Liver (tissue), 9 donors: ENCODE measurements around the gene PIGM. TPM values are rescaled to one million over a fixed set of nuclear protein-coding genes. Genes with fewer than 3 reads are reported as not detected.
A peak's percentile ranks its signal among the peaks of the same experiment; 100 is the strongest.

ENCODE experiments used
- DNase-seq: peaks from one replicate; pipeline ENCODE4 v3.0.0-alpha.2; 2017; ENCODE audit warnings: low spot score
- H3K27ac ChIP-seq, 2 donors: one replicate each; pipeline ENCODE4 v1.7.0; 2013; ENCODE audit warnings: inconsistent platforms in 2 of 2, low read length in 2 of 2, control low read depth in 1 of 2, low read depth in 1 of 2, mild to moderate bottlenecking in 1 of 2
- H3K27me3 ChIP-seq, 4 donors: one replicate each; pipeline versions ENCODE4 v1.6.1 to v1.7.0; 2013; ENCODE audit warnings: low read length in 3 of 4, inconsistent platforms in 1 of 4, mild to moderate bottlenecking in 1 of 4, moderate library complexity in 1 of 4; ENCODE audit not compliant: control insufficient read depth in 4 of 4, insufficient read depth in 4 of 4
- H3K36me3 ChIP-seq, 4 donors: one replicate each; pipeline versions ENCODE4 v1.6.1 to v1.7.0; 2013; ENCODE audit warnings: low read length in 3 of 4, mild to moderate bottlenecking in 3 of 4, low read depth in 1 of 4, moderate library complexity in 1 of 4; ENCODE audit not compliant: control insufficient read depth in 4 of 4, insufficient read depth in 3 of 4
- H3K4me1 ChIP-seq, 4 donors: one replicate each; pipeline versions ENCODE4 v1.6.1 to v1.7.0; 2013; ENCODE audit warnings: low read length in 3 of 4, mild to moderate bottlenecking in 3 of 4, moderate library complexity in 1 of 4; ENCODE audit not compliant: control insufficient read depth in 4 of 4, insufficient read depth in 4 of 4
- H3K4me3 ChIP-seq, 3 donors: one replicate each; pipeline versions ENCODE4 v1.6.1 to v1.7.0; 2013; ENCODE audit warnings: low read length in 3 of 3, control low read depth in 1 of 3, low read depth in 1 of 3, mild to moderate bottlenecking in 1 of 3
- H3K9ac ChIP-seq, 2 donors: one replicate each; pipeline ENCODE4 v1.7.0; 2013; ENCODE audit warnings: low read length in 2 of 2, mild to moderate bottlenecking in 2 of 2, moderate library complexity in 2 of 2, control low read depth in 1 of 2, low read depth in 1 of 2
- H3K9me3 ChIP-seq, 4 donors: one replicate each; pipeline versions ENCODE4 v1.6.1 to v1.7.0; 2013; ENCODE audit warnings: low read length in 3 of 4; ENCODE audit not compliant: control insufficient read depth in 4 of 4
- CTCF ChIP-seq: fragments of 150-350 bp; IDR thresholded peaks from 2 replicates; pipeline ENCODE4 v1.5.1; 2017; ENCODE audit warnings: improper control_type of control experiment, low read depth, low read length; ENCODE audit not compliant: missing input control
- EGR1 ChIP-seq, 2 donors: IDR thresholded peaks; 2 replicates each; pipeline ENCODE4 v1.6.1; 2016 to 2018; ENCODE audit warnings: antibody characterized with exemption in 2 of 2, low read depth in 2 of 2
- FOXA1 ChIP-seq: IDR thresholded peaks from 2 replicates; pipeline ENCODE4 v1.6.1; 2016; ENCODE audit warnings: antibody characterized with exemption
- GABPA ChIP-seq, 2 donors: IDR thresholded peaks in 1 of 2; conservative IDR thresholded peaks in 1 of 2; 2 replicates each; pipeline ENCODE4 v1.6.1; 2016; ENCODE audit warnings: antibody characterized with exemption in 2 of 2, mild to moderate bottlenecking in 1 of 2, moderate library complexity in 1 of 2
- HNF4A ChIP-seq, 2 donors: conservative IDR thresholded peaks; 2 replicates each; pipeline ENCODE4 v1.6.1; 2016; ENCODE audit warnings: antibody characterized with exemption in 2 of 2, mild to moderate bottlenecking in 2 of 2
- HNF4G ChIP-seq: IDR thresholded peaks from 2 replicates; pipeline ENCODE4 v1.6.1; 2016; ENCODE audit warnings: antibody characterized with exemption
- JUND ChIP-seq, 2 donors: IDR thresholded peaks; 2 replicates each; pipeline ENCODE4 v1.6.1; 2016; ENCODE audit warnings: antibody characterized with exemption in 2 of 2
- NR2F2 ChIP-seq: IDR thresholded peaks from 2 replicates; pipeline ENCODE4 v1.6.1; 2016; ENCODE audit warnings: antibody characterized with exemption
- RAD21 ChIP-seq, 2 donors: IDR thresholded peaks; 2 replicates each; pipeline ENCODE4 v1.6.1; 2016; ENCODE audit warnings: antibody characterized with exemption in 2 of 2, mild to moderate bottlenecking in 2 of 2
- RXRA ChIP-seq, 2 donors: IDR thresholded peaks; 2 replicates each; pipeline ENCODE4 v1.6.1; 2017 to 2018; ENCODE audit warnings: antibody characterized with exemption in 2 of 2, mild to moderate bottlenecking in 1 of 2
- SP1 ChIP-seq: IDR thresholded peaks from 2 replicates; pipeline ENCODE4 v1.6.1; 2018; ENCODE audit warnings: antibody characterized with exemption, mild to moderate bottlenecking
- TAF1 ChIP-seq: conservative IDR thresholded peaks from 2 replicates; pipeline ENCODE4 v1.6.1; 2016; ENCODE audit warnings: antibody characterized with exemption, mild to moderate bottlenecking
- YY1 ChIP-seq: IDR thresholded peaks from 2 replicates; pipeline ENCODE4 v1.6.1; 2016; ENCODE audit warnings: antibody characterized with exemption, mild to moderate bottlenecking
- ZBTB33 ChIP-seq: IDR thresholded peaks from 2 replicates; pipeline ENCODE4 v1.6.1; 2016; ENCODE audit warnings: antibody characterized with exemption
- WGBS: extraction: QIAGEN DNeasy Blood & Tissue Kit; methylation state at CpG from one replicate; pipeline ENCODE4 v1.1.7; 2013; 5-methylcytosine and 5-hydroxymethylcytosine counted together
- polyA plus RNA-seq, 2 donors: library from polyadenylated mRNA; stranded (reverse) in 1 of 2; unstranded in 1 of 2; fragments of 200-250 nt in 1 of 2; fragments of >200 nt in 1 of 2; fragmentation: Nextera tagmentation in 1 of 2; extraction: Ambion mirVana in 1 of 2; gene quantifications; one replicate each; pipeline versions ENCODE4 v1.2.1 to v1.2.3, GENCODE V29; 2013 to 2015
- total RNA-seq, 2 donors: library from RNA; depleted of rRNA; stranded (reverse); fragments of >200 nt; gene quantifications; one replicate each; pipeline ENCODE4 v1.2.3, GENCODE V29; 2014
- TF ChIP-seq, protein P1 (sequence below): IDR thresholded peaks from 2 replicates; pipeline ENCODE4 v1.6.1; 2016; ENCODE audit warnings: antibody characterized with exemption
- TF ChIP-seq, protein P2 (sequence below): IDR thresholded peaks from 2 replicates; pipeline ENCODE4 v1.6.1; 2016; ENCODE audit warnings: antibody characterized with exemption, mild to moderate bottlenecking
- donor health status: healthy.
- donor health status: healthy.
- donor health status: healthy.
- donor health status: healthy.
- donor health status: healthy.

The PIGM gene
- total and polyA plus RNA-seq, 4 donors = 2.9 to 4.2 (median 3.6) TPM

- H3K4me1 ChIP-seq = peaks cover 0 to 6% (median 3%) of the 10 kb centered on the region in 4 donors
- peak; percentile 58 for DNase-seq
- no peak overlapping the region for H3K27ac ChIP-seq
- no peaks in the 10 kb centered on the region for H3K9me3 ChIP-seq
- H3K27me3 ChIP-seq = no peaks in the 10 kb centered on the region
- 5% methylated on average over 46 of the region's 46 CpGs for WGBS
- peak overlapping the region in 2 of 3 donors; percentile 36 to 41 for H3K4me3 ChIP-seq
- H3K36me3 ChIP-seq = no peaks in the 10 kb centered on the region
- TF ChIP-seq, protein P1, sequence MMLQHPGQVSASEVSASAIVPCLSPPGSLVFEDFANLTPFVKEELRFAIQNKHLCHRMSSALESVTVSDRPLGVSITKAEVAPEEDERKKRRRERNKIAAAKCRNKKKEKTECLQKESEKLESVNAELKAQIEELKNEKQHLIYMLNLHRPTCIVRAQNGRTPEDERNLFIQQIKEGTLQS = no peak
- TF ChIP-seq EGR1 (IDR thresholded peaks at IDR 0.05; ENCODE audit: low read depth in 2 of 2) (no peak), CTCF (no peak), RAD21 (IDR thresholded peaks at IDR 0.05) (no peak), HNF4G (no peak), YY1 (no peak), JUND (IDR thresholded peaks at IDR 0.05) (no peak), HNF4A (conservative IDR thresholded peaks at IDR 0.05) (no peak)
- TF ChIP-seq, protein P2, sequence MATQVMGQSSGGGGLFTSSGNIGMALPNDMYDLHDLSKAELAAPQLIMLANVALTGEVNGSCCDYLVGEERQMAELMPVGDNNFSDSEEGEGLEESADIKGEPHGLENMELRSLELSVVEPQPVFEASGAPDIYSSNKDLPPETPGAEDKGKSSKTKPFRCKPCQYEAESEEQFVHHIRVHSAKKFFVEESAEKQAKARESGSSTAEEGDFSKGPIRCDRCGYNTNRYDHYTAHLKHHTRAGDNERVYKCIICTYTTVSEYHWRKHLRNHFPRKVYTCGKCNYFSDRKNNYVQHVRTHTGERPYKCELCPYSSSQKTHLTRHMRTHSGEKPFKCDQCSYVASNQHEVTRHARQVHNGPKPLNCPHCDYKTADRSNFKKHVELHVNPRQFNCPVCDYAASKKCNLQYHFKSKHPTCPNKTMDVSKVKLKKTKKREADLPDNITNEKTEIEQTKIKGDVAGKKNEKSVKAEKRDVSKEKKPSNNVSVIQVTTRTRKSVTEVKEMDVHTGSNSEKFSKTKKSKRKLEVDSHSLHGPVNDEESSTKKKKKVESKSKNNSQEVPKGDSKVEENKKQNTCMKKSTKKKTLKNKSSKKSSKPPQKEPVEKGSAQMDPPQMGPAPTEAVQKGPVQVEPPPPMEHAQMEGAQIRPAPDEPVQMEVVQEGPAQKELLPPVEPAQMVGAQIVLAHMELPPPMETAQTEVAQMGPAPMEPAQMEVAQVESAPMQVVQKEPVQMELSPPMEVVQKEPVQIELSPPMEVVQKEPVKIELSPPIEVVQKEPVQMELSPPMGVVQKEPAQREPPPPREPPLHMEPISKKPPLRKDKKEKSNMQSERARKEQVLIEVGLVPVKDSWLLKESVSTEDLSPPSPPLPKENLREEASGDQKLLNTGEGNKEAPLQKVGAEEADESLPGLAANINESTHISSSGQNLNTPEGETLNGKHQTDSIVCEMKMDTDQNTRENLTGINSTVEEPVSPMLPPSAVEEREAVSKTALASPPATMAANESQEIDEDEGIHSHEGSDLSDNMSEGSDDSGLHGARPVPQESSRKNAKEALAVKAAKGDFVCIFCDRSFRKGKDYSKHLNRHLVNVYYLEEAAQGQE = no peak
- no peak overlapping the region for H3K9ac ChIP-seq
Observed at GRCh38 chr1:160070243-160071163, 38.7 kb upstream of the PIGM start.

DNA sequence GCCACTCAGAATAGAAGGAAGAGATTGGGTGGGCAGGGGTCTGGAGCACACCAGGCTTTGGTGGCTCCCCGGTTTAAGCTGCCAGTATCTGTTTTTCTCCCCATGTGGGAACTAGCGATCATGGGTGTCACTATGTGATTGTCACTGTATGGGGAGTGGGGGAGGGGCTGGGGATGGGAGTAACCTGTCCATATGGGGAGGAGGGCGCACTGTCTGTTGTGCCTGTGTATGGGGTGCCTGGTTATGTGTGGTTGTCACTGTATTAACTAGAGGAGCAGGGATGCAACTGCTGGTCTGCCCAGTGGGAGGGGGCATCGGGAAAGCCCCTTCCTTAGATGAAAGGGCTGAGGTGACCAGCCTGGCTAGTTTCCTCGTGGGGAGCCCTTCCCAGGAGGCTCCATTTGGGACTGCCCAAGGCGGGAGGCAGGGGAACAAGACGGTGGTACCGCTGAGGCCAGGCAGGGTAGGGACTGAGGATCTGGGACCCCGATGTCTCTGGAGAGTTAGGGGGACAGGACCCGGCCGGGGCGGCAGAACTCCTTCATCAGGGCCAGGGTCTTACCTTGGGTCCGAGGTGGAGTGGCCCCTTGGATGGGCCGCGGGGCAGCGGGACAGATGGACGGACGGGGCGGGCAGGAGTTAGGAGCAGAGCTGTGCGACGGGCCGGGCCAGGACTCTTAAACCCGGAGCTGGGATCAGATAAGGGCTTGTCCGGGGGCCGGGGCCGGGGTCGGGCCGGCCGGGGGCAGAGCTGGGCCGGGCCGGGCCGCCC is 37.9 kb upstream of the PIGM start, which contains the start of gene KCNJ10:
KCNJ10 (minus strand) TSS at position 701 of the 772 bp plus-strand sequence. CDS start 27,628 bp downstream, outside the sequence.
- Histone ChIP-seq H3K9ac (no peak within 1 kb of the TSS), H3K9me3 (no peaks in the 10 kb centered on the region), H3K27ac (no peak within 1 kb of the TSS), H3K36me3 (no peaks in the 10 kb centered on the region), H3K4me3 (peak within 1 kb of the TSS in 2 of 3 donors; percentile 36 to 41), H3K27me3 (no peaks in the 10 kb centered on the region), H3K4me1 (peaks cover 0 to 6% (median 3%) of the 10 kb centered on the region in 4 donors)
- 15% methylated on average over 32 of the region's 32 CpGs for WGBS
- DNase-seq = no peak
- TF ChIP-seq SP1 (no peak), HNF4G (no peak), YY1 (no peak), RAD21 (IDR thresholded peaks at IDR 0.05) (no peak), CTCF (no peak), ZBTB33 (no peak), RXRA (IDR thresholded peaks at IDR 0.05) (no peak), TAF1 (no peak), FOXA1 (no peak), EGR1 (IDR thresholded peaks at IDR 0.05; ENCODE audit: low read depth in 2 of 2) (no peak), NR2F2 (no peak), HNF4A (conservative IDR thresholded peaks at IDR 0.05) (no peak), GABPA (IDR thresholded peaks at IDR 0.05 in 1 of 2, conservative IDR thresholded peaks at IDR 0.05 in 1 of 2) (no peak), JUND (IDR thresholded peaks at IDR 0.05) (no peak)
